GM12875 (cell line): ENCODE measurements around the gene RASL10A.

Experiments used
- H3K4me3 ChIP-seq: one replicate; pipeline ENCODE4 v1.5.1; 2011; ENCODE audit warnings: low read depth, low read length, control low read depth
- TF ChIP-seq, protein P1 (sequence below): IDR thresholded peaks from 2 replicates; pipeline ENCODE4 v1.5.1; 2011; ENCODE audit warnings: low read depth, mild to moderate bottlenecking, control low read depth, inconsistent platforms, low read length, moderate library complexity, borderline replicate concordance; ENCODE audit not compliant: insufficient read depth

Gene RASL10A

DNA sequence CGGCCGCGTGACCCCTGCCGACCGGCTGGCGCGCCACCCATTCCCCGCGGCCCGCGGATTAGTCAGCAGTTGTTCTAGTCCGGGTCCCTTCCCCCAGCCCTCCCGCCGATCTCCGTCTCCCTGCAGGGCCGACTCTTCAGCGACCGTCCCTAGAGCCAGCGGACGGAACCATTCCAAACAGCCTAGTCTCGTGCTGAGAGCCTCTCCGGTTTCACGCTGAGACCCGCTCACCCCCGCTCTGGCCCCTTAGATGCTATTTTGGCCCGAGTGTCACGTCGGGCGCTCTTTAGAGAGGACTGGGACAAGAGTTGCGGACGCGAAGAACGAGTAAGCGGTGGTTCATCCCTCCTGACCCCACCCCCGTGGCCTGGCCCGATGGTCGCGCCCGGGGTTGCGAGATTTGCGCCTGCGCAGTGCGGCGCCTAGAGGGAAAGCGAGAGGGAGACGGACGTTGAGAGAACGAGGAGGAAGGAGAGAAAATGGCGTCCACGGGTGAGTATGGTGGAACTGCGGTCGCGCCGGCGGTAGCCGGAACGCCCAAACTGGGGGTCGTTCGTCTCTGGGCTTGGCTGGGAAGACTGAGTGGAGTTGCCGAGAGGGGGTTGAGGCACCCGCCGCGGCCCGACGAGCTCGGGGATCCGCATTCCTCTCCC is 47.5 kb downstream of the RASL10A start, which contains the start of the genes EWSR1 and RHBDD3:
Gene EWSR1, plus strand, starts transcription at position 411 of the 653 bp plus-strand sequence. Its CDS starts 69 bp downstream, at position 480.
Gene RHBDD3, minus strand, starts transcription at position 124 of the 653 bp plus-strand sequence. CDS start 2,355 bp downstream, outside the sequence.
- TF ChIP-seq, protein P1, sequence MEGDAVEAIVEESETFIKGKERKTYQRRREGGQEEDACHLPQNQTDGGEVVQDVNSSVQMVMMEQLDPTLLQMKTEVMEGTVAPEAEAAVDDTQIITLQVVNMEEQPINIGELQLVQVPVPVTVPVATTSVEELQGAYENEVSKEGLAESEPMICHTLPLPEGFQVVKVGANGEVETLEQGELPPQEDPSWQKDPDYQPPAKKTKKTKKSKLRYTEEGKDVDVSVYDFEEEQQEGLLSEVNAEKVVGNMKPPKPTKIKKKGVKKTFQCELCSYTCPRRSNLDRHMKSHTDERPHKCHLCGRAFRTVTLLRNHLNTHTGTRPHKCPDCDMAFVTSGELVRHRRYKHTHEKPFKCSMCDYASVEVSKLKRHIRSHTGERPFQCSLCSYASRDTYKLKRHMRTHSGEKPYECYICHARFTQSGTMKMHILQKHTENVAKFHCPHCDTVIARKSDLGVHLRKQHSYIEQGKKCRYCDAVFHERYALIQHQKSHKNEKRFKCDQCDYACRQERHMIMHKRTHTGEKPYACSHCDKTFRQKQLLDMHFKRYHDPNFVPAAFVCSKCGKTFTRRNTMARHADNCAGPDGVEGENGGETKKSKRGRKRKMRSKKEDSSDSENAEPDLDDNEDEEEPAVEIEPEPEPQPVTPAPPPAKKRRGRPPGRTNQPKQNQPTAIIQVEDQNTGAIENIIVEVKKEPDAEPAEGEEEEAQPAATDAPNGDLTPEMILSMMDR = no peak
- H3K4me3 ChIP-seq = peak within 1 kb of the TSS; percentile 92

DNA sequence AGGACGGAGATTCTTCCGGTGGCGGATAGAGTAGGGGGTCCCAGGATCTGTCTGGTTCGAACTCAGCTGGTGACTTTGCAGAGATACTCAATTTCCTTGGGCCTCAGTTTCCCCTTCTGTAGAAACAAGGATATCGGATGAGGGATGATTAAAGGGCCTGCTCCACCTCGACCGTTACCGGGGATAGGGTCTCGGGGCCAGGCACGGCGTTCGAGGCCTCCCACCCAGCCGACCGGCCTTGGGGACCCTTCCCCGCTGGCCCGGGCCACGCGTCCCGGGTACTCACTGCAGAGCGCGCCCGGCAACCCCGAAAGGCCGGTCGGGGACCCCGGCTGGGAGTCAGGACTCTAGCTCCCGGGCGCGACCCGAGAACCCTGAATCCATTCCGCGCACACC is 48.0 kb downstream of the RASL10A start:
- TF ChIP-seq, protein P1 = no peak
- H3K4me3 ChIP-seq = peak overlapping the region; percentile 92

DNA sequence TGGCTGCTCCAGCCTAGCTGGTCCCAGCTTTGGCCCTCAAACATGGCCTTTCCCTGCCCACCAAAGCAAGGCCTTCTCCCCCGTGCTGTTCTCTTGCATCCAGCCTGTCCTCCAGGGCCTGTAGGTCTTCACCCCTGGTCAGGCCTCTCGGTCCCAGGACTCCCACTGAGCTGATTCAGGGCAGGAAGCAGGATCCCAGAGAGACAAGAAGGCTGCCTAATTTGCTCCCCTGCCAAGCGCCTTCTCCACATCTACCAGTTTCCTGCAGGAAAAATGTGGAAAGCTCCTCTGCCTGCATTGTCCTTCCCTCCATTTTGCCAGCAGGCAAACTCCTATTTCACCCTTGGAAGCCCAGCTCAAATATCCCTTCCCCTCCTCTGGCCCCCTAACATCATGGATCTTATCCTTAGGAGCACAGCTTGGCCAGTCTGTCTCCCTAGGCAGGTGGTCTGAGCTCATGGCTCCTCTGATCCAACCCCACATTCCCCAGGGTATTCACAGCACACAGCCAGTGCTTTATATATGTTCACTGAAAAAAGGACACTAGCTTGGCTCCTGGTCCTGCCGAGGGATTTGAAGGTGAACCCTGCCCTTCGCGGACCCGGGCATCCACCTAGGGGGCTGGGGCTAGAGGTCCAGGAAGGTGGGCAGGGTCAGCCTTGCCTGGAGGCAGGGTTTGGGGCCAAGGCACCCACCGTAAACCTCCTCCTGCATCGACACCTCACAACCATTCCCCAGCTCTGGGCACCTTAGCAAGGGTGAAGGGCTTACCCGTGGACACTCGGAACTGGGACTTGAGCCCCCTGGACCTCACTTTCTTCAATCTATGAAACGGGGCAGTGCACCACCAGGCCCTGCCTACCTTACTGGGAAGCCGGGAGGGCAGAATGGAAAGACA is 48.7 kb downstream of the RASL10A start:
- TF ChIP-seq, protein P1 = no peak
- peak overlapping the region; percentile 92 for H3K4me3 ChIP-seq

DNA sequence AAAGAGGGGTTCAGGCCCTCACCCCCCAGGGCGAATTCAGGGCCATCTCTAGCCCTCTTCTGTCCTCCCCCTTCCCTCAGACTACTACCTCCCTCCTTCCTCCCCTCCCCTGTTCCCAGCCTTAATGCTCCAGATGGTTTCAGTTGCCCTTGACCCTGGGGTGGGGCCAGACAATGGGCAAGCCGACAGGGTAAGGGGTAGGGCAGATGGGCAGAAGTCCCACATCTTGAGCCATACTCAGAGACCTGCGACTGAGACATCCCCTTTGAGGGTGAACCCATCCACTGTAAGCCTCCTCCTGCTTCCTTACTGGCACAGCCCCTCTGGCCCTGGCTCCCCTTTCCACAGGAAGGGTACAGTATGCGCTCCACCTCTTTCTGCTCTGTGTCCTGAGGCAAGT is 49.6 kb downstream of the RASL10A start:
- TF ChIP-seq, protein P1 = no peak
- H3K4me3 ChIP-seq = no peak overlapping the region

DNA sequence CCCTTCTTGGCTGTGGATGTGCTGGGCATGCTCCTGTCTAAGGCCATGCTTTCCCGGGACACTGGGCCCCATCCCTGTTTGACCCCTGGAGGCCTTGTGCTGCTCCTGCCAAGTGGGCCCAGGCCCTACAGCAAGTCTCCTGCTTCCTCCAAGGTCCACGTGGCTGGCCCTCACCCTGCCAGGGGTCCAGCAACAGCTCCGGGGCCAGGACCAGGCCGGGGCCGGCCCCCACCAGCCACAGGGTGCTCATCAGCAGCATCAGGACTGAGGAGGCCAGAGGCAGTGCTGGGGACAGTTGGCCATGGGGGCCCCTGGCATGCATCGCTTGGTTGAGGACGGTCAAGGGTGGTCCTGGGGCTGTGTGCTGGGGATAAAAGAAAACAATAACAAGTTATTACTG is 50.2 kb downstream of the RASL10A start:
- TF ChIP-seq, protein P1 = no peak

DNA sequence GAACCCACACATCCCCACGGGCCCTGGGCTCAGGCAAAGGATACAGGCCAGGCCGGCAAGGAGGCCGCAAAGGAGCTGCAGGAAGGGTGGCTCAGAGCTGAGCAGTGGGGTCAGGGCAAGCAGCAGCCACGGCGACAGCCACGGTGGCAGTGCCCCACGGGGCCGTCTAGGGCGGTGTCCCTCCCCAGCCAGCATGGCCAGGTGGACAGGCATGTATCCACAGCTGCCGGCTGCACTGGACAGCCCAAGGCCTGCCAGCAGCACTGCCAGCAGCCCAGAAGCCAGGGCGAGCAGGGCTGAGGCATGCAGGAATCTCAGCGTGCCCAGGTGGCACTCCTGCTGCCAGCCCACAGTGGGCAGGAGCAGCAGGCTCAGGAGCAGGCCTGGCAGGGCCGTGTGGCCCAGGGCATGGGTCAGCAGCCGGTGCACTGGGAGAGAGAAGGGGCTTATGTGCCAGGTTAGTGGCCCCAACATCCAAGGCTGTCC is 51.7 kb downstream of the RASL10A start:
- no peak overlapping the region for H3K4me3 ChIP-seq
- TF ChIP-seq, protein P1 = no peak

More for the DNA sequence above, 50.2 kb downstream of the RASL10A start:
- no peak overlapping the region for H3K4me3 ChIP-seq
